Activated naive CD4-positive, alpha-beta T cell treated with anti-CD3 and anti-CD28 coated beads, Interleukin-2, amount 10 ng/mL, durations not matched to agents 7 days and 5 days (primary cell): ENCODE results near the gene AJUBA.

Source experiments
- CTCF ChIA-PET: fragments of 350-600 bp; sonication (Branson Sonifier 250); formaldehyde crosslinking; loops from one replicate; lab custom pipeline; 2021; ENCODE audit warnings: antibody characterized with exemption; lab: Charles Lee
- DNase-seq: peaks from one replicate; pipeline ENCODE4 v3.0.0-alpha.2; 2020
- H3K27ac Mint-ChIP-seq: one replicate; pipeline ENCODE4 v1.8.0; 2021; ENCODE audit warnings: mild to moderate bottlenecking, moderate library complexity, mixed read lengths
- H3K27me3 Mint-ChIP-seq: one replicate; pipeline ENCODE4 v1.8.0; 2021; ENCODE audit warnings: mild to moderate bottlenecking, mixed read lengths
- H3K36me3 Mint-ChIP-seq: one replicate; pipeline ENCODE4 v1.8.0; 2021; ENCODE audit warnings: mixed read lengths
- H3K4me1 Mint-ChIP-seq: one replicate; pipeline ENCODE4 v1.8.0; 2021; ENCODE audit warnings: mixed read lengths
- H3K4me3 Mint-ChIP-seq: one replicate; pipeline ENCODE4 v1.8.0; 2021; ENCODE audit warnings: mild to moderate bottlenecking, moderate library complexity, mixed read lengths
- H3K9me3 Mint-ChIP-seq: one replicate; pipeline ENCODE4 v1.8.0; 2021; ENCODE audit warnings: mixed read lengths

The AJUBA gene

DNA sequence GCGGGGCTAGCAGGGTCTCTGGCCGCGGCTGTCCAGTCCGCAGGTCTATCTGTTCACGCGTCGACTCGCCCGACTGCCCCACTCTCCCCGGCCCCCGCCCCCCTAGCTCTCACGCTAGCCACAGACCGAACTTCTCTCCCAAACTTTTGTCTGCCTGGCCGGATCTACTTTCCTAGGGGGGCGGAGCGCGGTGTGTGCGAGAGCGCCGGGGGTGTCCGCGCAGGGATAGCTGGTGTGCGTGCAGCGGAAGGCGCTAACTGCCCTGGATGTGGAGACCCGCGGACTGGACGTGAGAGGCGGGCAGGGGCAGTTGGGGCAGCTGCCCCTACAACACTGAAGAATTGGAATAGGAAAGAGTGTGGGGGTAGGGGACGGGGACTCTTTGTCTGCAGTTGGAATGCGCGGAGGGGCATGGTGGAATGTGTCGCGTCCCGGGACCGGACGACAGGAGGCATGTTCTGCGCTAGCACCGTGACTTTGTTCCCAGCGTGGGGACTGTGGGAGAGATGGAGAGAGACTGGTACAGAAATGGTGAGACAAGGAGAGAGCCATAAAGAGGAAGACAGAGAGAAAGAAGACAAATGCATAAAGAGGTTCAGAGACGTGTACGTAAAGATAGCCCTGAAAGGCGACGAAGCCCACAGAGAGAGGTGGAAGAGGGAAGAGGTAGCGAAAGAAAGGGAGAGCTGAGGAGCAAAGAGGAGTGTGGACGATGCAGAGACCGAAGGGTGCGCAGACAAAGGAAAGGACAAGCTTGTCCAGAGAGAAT is at the start of gene AJUBA:
AJUBA (minus strand) TSS at position 75 of the 769 bp plus-strand sequence. CDS start 285 bp downstream, outside the sequence.
- H3K27me3 Mint-ChIP-seq = no peaks in the 10 kb centered on the region
- H3K4me1 Mint-ChIP-seq = peaks cover 16% of the 10 kb centered on the region
- peak; percentile 87 for DNase-seq
- no peaks in the 10 kb centered on the region for H3K9me3 Mint-ChIP-seq
- H3K4me3 Mint-ChIP-seq = peak within 1 kb of the TSS; percentile 66
- CTCF ChIA-PET = interaction anchor here (0.6 to 19.5 kb wide), 23 partner anchors 8 to 1071 kb away, joined by 3 to 633 read pairs (median 4); partner anchors contain the start of genes CDH24 and HAUS4
- H3K27ac Mint-ChIP-seq = no peak within 1 kb of the TSS
- H3K36me3 Mint-ChIP-seq = no peaks in the 10 kb centered on the region

DNA sequence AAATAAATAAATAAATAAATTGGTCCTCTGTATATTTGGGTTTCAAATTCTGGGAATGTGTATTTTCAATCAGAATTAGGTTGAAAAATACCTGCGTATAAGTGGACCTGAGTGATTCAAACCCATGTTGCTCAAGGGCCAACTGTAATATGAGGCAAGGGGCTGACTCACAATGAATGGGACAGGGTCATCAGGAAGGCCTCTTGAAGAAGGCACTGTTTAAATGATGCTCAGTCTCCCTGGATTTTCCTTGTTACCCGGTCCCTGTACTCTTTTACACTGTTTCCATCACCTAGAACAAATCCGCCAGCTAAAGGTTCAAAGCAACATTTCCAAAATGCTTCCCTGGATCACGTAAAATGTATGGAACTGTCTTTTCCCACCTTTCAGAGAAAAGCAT is 48.6 kb upstream of the AJUBA start:
- H3K27me3 Mint-ChIP-seq = no peaks in the 10 kb centered on the region
- H3K27ac Mint-ChIP-seq = no peak overlapping the region
- peaks cover 54% of the 10 kb centered on the region for H3K4me1 Mint-ChIP-seq
- no peak for DNase-seq
- peaks cover 43% of the 10 kb centered on the region for H3K36me3 Mint-ChIP-seq
- CTCF ChIA-PET = interaction anchor here (0.9 kb wide), 1 partner anchor 9 kb away, joined by 5 read pairs; no protein-coding TSS in a partner anchor
- no peaks in the 10 kb centered on the region for H3K9me3 Mint-ChIP-seq
- H3K4me3 Mint-ChIP-seq = no peak overlapping the region

DNA sequence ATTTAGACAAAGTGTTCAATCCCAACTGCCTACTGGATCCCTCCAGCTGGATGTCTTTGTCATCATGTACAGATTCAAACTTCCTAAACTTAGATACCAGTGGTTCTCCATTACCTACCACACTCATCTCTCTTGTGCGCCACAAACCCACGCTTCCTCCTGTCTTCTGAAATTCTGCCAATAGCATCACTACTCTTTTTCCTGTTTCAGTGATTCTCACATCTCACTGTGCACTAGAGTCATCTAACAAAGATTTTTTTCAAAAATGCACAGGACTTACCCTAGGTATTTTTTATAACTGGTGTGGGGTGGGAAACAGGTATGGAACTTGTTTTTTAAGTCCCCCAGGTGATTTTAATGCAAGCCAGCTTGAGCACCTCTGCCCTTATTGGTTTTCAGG is 46.4 kb upstream of the AJUBA start:
- Mint-ChIP-seq H3K4me1 (peaks cover 57% of the 10 kb centered on the region), H3K36me3 (peaks cover 56% of the 10 kb centered on the region), H3K4me3 (no peak overlapping the region), H3K9me3 (no peaks in the 10 kb centered on the region), H3K27ac (peak overlapping the region; percentile 57), H3K27me3 (no peaks in the 10 kb centered on the region)
- CTCF ChIA-PET = interaction anchor here (1.0 to 2.1 kb wide), 7 partner anchors 8 to 99 kb away, joined by 3 to 5 read pairs (median 3); no protein-coding TSS in a partner anchor
- DNase-seq = peak; percentile 25

DNA sequence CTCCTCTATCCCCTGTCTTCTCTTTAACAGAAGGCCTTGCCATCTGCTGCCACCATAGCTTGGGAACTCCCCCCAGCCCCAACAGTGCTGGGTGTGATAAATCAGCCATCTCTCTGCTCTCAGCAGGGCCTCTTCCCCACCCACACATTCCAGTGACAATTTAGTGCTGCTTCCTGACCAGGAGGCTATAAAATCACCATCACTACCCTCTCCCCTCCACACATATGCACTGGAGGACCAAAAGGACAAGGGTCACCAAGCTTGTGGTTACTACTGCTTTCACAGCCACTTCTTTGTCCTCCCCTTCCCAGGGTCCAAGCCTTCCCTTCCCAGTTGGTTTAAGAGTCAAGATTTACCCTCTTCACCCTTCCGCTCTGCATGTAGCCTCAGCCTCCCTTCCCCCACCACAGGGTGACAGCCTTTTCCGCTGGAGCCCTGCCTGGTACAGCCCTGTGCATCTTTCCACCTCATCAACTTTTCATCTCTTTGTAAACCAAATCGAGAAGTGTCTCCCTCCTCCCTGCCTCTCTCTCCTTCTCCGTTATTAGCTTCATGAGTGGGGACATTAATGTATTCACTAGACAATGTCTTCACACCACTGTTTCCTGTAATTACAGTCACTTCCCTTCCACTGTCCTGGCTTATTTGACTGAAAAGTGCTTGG is 42.9 kb upstream of the AJUBA start:
- H3K4me3 Mint-ChIP-seq = no peak overlapping the region
- H3K4me1 Mint-ChIP-seq = peaks cover 67% of the 10 kb centered on the region
- peaks cover 49% of the 10 kb centered on the region for H3K36me3 Mint-ChIP-seq
- H3K27ac Mint-ChIP-seq = peak overlapping the region; percentile 56
- DNase-seq = no peak
- no peaks in the 10 kb centered on the region for H3K9me3 Mint-ChIP-seq
- H3K27me3 Mint-ChIP-seq = no peaks in the 10 kb centered on the region
- CTCF ChIA-PET = interaction anchor here (1.3 to 1.7 kb wide), 4 partner anchors 12 to 96 kb away, joined by 3 to 10 read pairs (median 4); partner anchors contain the start of gene PRMT5

DNA sequence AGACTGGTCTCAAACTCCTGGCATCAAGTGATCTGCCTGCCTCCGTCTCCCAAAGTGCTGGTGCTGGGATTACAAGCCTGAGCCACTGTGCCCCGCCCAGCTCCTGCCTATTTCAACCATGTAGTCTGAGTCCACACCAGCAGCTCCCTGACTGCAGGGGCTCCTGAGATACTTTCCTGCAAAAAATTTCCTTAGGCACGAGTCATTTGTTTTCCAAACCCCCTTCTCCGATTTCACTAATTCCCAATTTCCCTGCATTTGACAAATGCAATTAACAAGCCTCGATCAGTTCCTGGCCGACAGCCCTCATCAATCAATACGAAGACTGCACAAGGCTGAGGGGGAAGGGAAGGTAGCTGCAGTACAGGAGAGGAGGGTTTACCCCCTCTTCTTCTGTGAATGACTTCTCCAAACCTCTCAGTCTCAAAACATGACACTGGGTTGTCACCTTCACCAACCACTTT is 42.3 kb upstream of the AJUBA start:
- no peak overlapping the region for H3K4me3 Mint-ChIP-seq

DNA sequence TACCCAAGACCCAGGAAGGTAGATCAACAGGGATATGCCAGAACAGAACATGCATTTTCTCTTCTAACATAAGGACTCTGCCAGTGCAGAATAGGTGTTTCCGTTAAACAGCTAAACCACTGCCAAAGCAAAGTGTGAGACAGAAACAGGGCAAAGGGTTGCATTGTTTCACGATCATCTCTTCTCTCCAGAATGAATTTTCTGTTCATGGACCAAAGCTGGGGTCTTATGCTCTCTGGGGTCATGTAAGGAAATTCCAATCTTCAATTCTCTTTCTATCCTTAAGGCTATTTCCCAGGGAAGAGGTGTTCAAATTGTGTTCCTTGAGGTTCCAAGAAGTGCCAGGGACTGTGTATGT is 41.4 kb upstream of the AJUBA start:
- Mint-ChIP-seq H3K4me1 (peaks cover 61% of the 10 kb centered on the region), H3K4me3 (no peak overlapping the region), H3K27ac (no peak overlapping the region)

More for the DNA sequence above, 42.3 kb upstream of the AJUBA start:
- CTCF ChIA-PET = interaction anchor here (0.7 to 2.7 kb wide), 7 partner anchors 12 to 95 kb away, joined by 4 to 10 read pairs (median 4); partner anchors contain the start of gene PRMT5
- H3K4me1 Mint-ChIP-seq = peaks cover 70% of the 10 kb centered on the region
- H3K27me3 Mint-ChIP-seq = no peaks in the 10 kb centered on the region
- H3K36me3 Mint-ChIP-seq = peaks cover 49% of the 10 kb centered on the region
- no peak for DNase-seq
- peak overlapping the region; percentile 56 for H3K27ac Mint-ChIP-seq
- H3K9me3 Mint-ChIP-seq = no peaks in the 10 kb centered on the region

DNA sequence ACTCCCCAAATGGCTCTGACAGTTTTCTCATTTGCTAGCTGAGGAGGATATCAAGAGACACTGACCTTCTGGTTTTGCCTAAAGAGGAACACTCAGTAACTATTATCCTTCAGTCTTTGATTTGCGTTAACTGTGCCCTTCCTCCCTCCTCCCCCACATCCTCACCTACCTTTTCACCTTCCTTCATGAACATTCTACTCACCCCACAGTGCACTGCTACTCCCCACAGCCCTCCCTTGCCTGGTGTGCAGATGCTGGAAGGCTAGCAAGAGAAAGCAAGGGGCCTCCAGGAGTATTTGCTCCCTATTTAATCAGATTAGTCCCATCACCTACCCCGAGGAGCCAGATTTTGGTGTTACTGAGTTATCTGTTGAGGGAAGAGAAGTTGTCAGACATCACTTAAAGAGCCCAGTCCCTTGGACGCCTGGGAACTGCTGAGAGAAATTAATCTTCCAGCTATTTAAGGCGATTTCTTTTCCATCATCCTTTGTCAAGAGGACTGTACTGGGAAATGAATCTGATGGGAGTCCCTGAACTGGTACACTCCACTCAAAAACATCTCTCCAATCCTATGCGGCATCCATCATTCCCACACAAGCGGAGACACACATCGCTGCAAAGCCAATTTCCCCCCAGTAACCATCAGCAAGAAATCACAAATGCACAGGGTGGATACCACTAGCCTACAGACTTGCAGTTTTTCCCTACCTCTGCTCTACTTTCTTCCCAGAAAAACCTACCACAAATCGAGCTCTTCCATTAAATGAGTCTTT is 40.9 kb upstream of the AJUBA start:
- no peak overlapping the region for H3K27ac Mint-ChIP-seq
- H3K4me1 Mint-ChIP-seq = peaks cover 57% of the 10 kb centered on the region
- no peak overlapping the region for H3K4me3 Mint-ChIP-seq
- H3K36me3 Mint-ChIP-seq = peaks cover 39% of the 10 kb centered on the region
- H3K27me3 Mint-ChIP-seq = no peaks in the 10 kb centered on the region
- no peaks in the 10 kb centered on the region for H3K9me3 Mint-ChIP-seq
- CTCF ChIA-PET = interaction anchor here (0.8 to 2.7 kb wide), 5 partner anchors 16 to 50 kb away, joined by 3 to 9 read pairs (median 4); no protein-coding TSS in a partner anchor
- no peak for DNase-seq

More for the DNA sequence above, 41.4 kb upstream of the AJUBA start:
- DNase-seq = no peak
- no peaks in the 10 kb centered on the region for H3K9me3 Mint-ChIP-seq
- H3K36me3 Mint-ChIP-seq = peaks cover 41% of the 10 kb centered on the region
- CTCF ChIA-PET = interaction anchor here (0.8 to 2.7 kb wide), 6 partner anchors 15 to 51 kb away, joined by 3 to 10 read pairs (median 5); no protein-coding TSS in a partner anchor
- H3K27me3 Mint-ChIP-seq = no peaks in the 10 kb centered on the region

DNA sequence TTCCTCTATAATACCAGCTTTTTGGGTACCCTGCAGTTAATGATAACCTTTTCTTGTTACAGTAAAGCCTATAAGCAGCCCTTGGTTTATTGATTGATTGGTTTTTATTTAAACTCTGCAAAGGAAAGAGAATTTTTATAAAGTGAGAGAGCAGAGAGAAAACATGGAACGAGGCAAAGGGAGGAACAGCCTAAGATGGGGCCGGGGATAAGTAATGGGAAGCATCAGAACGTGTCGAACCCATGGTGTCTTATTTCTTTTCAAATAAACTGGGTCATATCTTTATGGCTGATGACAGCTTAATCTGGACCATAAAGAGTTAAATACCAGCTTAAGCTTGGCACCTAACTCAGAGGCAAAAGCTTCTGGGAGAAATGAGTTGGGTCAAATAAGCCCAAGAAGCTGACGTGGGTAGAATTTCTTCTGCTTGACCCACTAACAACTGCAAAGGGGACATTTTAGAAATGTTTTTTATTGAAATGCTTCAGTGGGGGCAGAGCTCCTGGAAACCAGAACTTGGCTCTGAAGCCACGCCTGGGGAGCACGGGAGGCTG is 39.6 kb upstream of the AJUBA start:
- H3K36me3 Mint-ChIP-seq = peaks cover 35% of the 10 kb centered on the region
- H3K4me3 Mint-ChIP-seq = no peak overlapping the region
- DNase-seq = no peak
- H3K27ac Mint-ChIP-seq = peak overlapping the region; percentile 76
- peaks cover 50% of the 10 kb centered on the region for H3K4me1 Mint-ChIP-seq
- H3K9me3 Mint-ChIP-seq = no peaks in the 10 kb centered on the region
- CTCF ChIA-PET = interaction anchor here (0.9 to 2.7 kb wide), 6 partner anchors 9 to 49 kb away, joined by 3 to 15 read pairs (median 5); no protein-coding TSS in a partner anchor
- no peaks in the 10 kb centered on the region for H3K27me3 Mint-ChIP-seq

DNA sequence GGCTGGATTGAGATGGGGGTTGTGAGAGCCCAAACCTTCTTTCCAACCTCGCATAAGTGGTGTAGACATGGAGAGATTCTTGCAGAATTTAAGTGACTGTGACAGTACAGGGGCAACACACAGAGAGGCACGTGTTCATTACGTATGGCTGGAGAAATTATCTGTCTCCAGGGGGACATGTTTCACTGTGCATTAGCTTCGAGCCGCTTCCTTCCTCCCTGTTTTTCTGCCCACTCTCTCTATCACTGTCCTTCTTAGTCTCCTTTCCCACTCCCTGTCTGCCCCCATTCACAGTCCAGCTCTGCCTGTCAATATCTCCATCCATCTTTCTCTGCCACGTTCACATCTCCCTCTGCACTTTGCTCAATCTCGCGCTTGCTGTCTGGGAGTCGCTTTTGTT is 39.1 kb upstream of the AJUBA start:
- Mint-ChIP-seq H3K36me3 (peaks cover 35% of the 10 kb centered on the region), H3K4me3 (peak overlapping the region; percentile 19), H3K9me3 (no peaks in the 10 kb centered on the region), H3K27me3 (no peaks in the 10 kb centered on the region), H3K27ac (peak overlapping the region; percentile 76), H3K4me1 (peaks cover 50% of the 10 kb centered on the region)
- CTCF ChIA-PET = interaction anchor here (0.9 to 2.5 kb wide), 7 partner anchors 8 to 36 kb away, joined by 3 to 15 read pairs (median 5); partner anchors contain the start of gene CDH24
- no peak for DNase-seq

DNA sequence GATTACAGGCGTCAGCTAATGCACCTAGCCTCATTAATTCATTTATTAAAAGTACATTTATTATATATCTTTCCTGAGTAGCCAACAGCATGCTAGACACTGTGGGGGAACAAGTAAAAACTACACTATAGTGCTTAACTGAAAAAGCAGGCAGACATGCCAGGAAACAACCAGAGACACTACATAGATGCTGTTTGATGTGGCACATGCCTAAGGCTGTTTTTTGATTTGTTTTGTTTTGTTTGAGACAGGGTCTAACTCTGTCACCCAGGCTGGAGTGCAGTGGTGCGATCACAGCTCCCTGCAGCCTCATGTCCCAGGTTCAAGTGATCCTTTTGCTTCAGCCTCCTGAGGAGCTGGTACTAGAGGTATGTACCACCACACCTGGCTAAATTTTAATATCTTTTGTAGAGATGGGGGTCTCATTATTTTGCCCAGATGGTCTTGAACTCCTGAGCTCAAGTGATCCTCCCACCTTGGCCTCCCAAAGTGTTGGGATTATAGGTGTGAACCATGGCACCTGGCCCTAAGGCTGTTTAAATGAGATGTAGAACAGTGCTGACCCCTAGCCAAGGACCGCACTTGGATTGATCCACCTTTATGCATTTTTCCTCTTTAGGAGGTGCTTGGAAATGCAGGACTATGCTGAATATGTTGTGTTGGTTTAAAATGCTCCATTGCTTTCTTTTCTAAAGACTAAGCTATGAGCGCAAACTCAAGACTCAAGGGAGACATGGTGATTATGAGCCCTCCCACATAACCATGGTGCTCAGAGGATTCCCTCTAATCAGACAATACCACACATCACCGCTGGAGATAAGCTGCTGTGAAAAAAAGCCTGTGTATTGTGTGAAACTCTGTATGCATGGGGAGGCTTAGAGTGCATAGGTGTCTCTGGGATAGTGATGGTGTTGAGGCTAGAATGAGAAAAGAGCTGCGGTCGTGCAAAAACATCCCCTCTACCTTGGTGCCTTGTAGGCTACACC is 38.1 kb upstream of the AJUBA start:
- Mint-ChIP-seq H3K27me3 (no peaks in the 10 kb centered on the region), H3K4me1 (peaks cover 51% of the 10 kb centered on the region), H3K36me3 (peaks cover 25% of the 10 kb centered on the region), H3K9me3 (no peaks in the 10 kb centered on the region), H3K4me3 (peak overlapping the region; percentile 14), H3K27ac (peak overlapping the region; percentile 55)
- CTCF ChIA-PET = interaction anchor here (0.5 to 2.5 kb wide), 7 partner anchors 8 to 1182 kb away, joined by 3 to 15 read pairs (median 4); partner anchors contain the start of gene CDH24
- DNase-seq = no peak

DNA sequence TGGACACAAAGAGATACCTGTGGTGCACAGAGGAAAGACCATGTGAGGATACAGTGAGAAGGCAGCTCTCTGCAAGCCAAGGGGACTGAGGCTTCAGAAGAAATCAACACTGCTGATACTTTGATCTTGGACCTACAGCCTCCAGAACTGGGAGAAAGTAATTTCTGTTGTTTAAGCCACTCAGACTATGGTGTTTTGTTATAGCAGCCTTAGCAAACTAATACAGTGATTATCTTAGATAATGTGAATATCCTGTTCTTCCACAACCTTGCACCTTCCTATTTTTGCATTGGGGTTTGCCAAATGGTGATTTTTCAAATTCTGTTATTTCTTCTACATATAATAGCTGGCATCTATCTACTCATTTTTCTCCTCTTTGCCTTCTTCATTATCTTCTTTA is 35.8 kb upstream of the AJUBA start:
- no peaks in the 10 kb centered on the region for H3K27me3 Mint-ChIP-seq
- no peak for DNase-seq
- CTCF ChIA-PET = interaction anchor here (1.3 kb wide), 1 partner anchor 12 kb away, joined by 3 read pairs; no protein-coding TSS in a partner anchor
- H3K9me3 Mint-ChIP-seq = no peaks in the 10 kb centered on the region
- no peak overlapping the region for H3K4me3 Mint-ChIP-seq
- no peak overlapping the region for H3K27ac Mint-ChIP-seq
- peaks cover 34% of the 10 kb centered on the region for H3K4me1 Mint-ChIP-seq
- H3K36me3 Mint-ChIP-seq = peaks cover 9% of the 10 kb centered on the region

DNA sequence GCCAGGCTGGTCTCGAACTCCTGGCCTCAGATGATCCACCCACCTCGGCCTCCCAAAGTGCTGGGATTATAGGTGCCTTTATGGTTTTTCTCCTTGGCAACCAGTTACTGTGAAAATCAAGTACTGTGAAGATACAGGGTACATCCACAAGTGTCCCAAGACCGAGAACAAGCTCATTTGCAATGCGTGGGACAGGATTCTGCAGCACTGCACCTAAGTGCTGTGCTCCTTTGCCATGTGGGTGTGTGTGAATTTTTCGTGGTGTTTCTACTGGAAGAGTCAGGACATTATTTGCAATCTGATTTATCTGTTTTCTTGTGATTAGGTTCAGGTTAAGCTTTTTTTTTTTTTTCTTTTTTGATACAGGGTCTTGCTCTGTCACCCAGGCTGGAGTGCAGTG is 34.7 kb upstream of the AJUBA start:
- H3K27ac Mint-ChIP-seq = no peak overlapping the region
- CTCF ChIA-PET = interaction anchor here (1.8 kb wide), 1 partner anchor 23 kb away, joined by 5 read pairs; no protein-coding TSS in a partner anchor

More for the DNA sequence above, 34.7 kb upstream of the AJUBA start:
- no peak for DNase-seq
- peaks cover 5% of the 10 kb centered on the region for H3K36me3 Mint-ChIP-seq
- no peaks in the 10 kb centered on the region for H3K9me3 Mint-ChIP-seq
- H3K4me1 Mint-ChIP-seq = peaks cover 28% of the 10 kb centered on the region
- H3K27me3 Mint-ChIP-seq = no peaks in the 10 kb centered on the region
- no peak overlapping the region for H3K4me3 Mint-ChIP-seq
